RWPE2 (cell line): ENCODE measurements around the gene MMD2.

Source experiments
- ATAC-seq: fragments of 200-7000 bp; cut with Tn5 transposase; 3 replicates; pipeline ENCODE4 v1.9.1; 2021; ENCODE audit warnings: low read depth
- DNase-seq: peaks from one replicate; pipeline ENCODE4 v3.0.0-alpha.2; 2020; ENCODE audit warnings: low spot score
- H3K27ac ChIP-seq: fragments of 450-650 bp; 2 replicates; pipeline ENCODE4 v1.5.1; 2017; ENCODE audit warnings: mild to moderate bottlenecking; ENCODE audit not compliant: poor library complexity, severe bottlenecking
- H3K27me3 ChIP-seq: fragments of 250-450 bp; sonication (Bioruptor Pico); 2 replicates; pipeline ENCODE4 v1.5.1; 2021; ENCODE audit warnings: mild to moderate bottlenecking, moderate library complexity; ENCODE audit not compliant: insufficient read depth, poor library complexity, severe bottlenecking
- H3K36me3 ChIP-seq: fragments of 250-450 bp; sonication (Bioruptor Pico); 2 replicates; pipeline ENCODE4 v1.5.1; 2020; ENCODE audit warnings: low read depth, mild to moderate bottlenecking, moderate library complexity
- H3K4me1 ChIP-seq: fragments of 250-450 bp; sonication (Bioruptor Pico); 2 replicates; pipeline ENCODE4 v1.5.1; 2021; ENCODE audit warnings: mild to moderate bottlenecking, moderate library complexity; ENCODE audit not compliant: insufficient read depth, poor library complexity, severe bottlenecking
- H3K4me3 ChIP-seq: fragments of 250-450 bp; sonication (Bioruptor Pico); 2 replicates; pipeline ENCODE4 v1.5.1; 2021; ENCODE audit warnings: mild to moderate bottlenecking, moderate library complexity; ENCODE audit not compliant: severe bottlenecking
- H3K9me3 ChIP-seq: fragments of 250-450 bp; sonication (Bioruptor Pico); 2 replicates; pipeline ENCODE4 v1.5.1; 2021; ENCODE audit warnings: mild to moderate bottlenecking, moderate library complexity; ENCODE audit not compliant: severe bottlenecking
- CTCF ChIP-seq: fragments of 450-650 bp; IDR thresholded peaks from one replicate; pipeline ENCODE4 v1.5.1; 2017; ENCODE audit warnings: mild to moderate bottlenecking, moderate library complexity; ENCODE audit not compliant: poor library complexity, severe bottlenecking

MMD2 gene

GRCh38 chr7:4958477-4959301 is at the start of gene MMD2:
MMD2 (minus strand) TSS chr7:4959187; CDS start chr7:4959017, 170 bp downstream.
- ATAC-seq (no peak), DNase-seq (no peak)
- peaks cover 15% of the 10 kb centered on the region for H3K27me3 ChIP-seq
- no peak for TF ChIP-seq CTCF
- H3K27ac ChIP-seq, result no peak within 1 kb of the TSS
- H3K36me3 ChIP-seq, result no peaks in the 10 kb centered on the region
- no peaks in the 10 kb centered on the region for H3K9me3 ChIP-seq
- no peaks in the 10 kb centered on the region for H3K4me1 ChIP-seq
- no peak within 1 kb of the TSS for H3K4me3 ChIP-seq

- H3K27ac ChIP-seq, result no peak overlapping the region
- no peak for DNase-seq
- TF ChIP-seq CTCF, result no peak
- no peaks in the 10 kb centered on the region for H3K4me1 ChIP-seq
- H3K9me3 ChIP-seq, result no peaks in the 10 kb centered on the region
- no peaks in the 10 kb centered on the region for H3K27me3 ChIP-seq
- H3K36me3 ChIP-seq, result no peaks in the 10 kb centered on the region; the same call in 1 of the 2 replicates
- no peak overlapping the region for H3K4me3 ChIP-seq
- no peak for ATAC-seq
Observed at GRCh38 chr7:5005066-5005465, 46.1 kb upstream of the MMD2 start.

- H3K4me3 ChIP-seq, result no peak overlapping the region
- H3K36me3 ChIP-seq, result no peaks in the 10 kb centered on the region
- ATAC-seq (no peak), DNase-seq (no peak)
- H3K4me1 ChIP-seq, result no peaks in the 10 kb centered on the region
- H3K27me3 ChIP-seq, result no peaks in the 10 kb centered on the region
- H3K9me3 ChIP-seq, result no peaks in the 10 kb centered on the region
- H3K27ac ChIP-seq, result no peak overlapping the region
- no peak for TF ChIP-seq CTCF
Observed at GRCh38 chr7:5001911-5002310, 42.9 kb upstream of the MMD2 start.

GRCh38 chr7:5001003-5001402 is 42.0 kb upstream of the MMD2 start:
- no peak for DNase-seq
- Histone ChIP-seq H3K4me3 (no peak overlapping the region), H3K9me3 (no peaks in the 10 kb centered on the region), H3K27me3 (no peaks in the 10 kb centered on the region), H3K36me3 (no peaks in the 10 kb centered on the region), H3K27ac (no peak overlapping the region), H3K4me1 (no peaks in the 10 kb centered on the region)
- ATAC-seq, result no peak
- no peak for TF ChIP-seq CTCF

GRCh38 chr7:4999369-4999950 is 40.5 kb upstream of the MMD2 start:
- Histone ChIP-seq H3K27me3 (no peaks in the 10 kb centered on the region), H3K4me1 (no peaks in the 10 kb centered on the region), H3K4me3 (no peak overlapping the region), H3K36me3 (0 out of 2 replicates have a peak, but pooled peaks cover 2% of the 10 kb centered on the region), H3K9me3 (no peaks in the 10 kb centered on the region), H3K27ac (no peak overlapping the region)
- DNase-seq (no peak), ATAC-seq (no peak)
- no peak for TF ChIP-seq CTCF
